Choroid plexus epithelial cell (primary cell): ENCODE results near the gene SEPTIN2.

Experiments
- DNase-seq: peaks from one replicate; pipeline ENCODE4 v3.0.0-alpha.2; 2010; ENCODE audit warnings: low read depth
- H3K4me3 ChIP-seq: 2 replicates; pipeline ENCODE4 v1.5.1; 2011; ENCODE audit warnings: low read depth, mild to moderate bottlenecking, control low read depth, low read length, moderate library complexity
- CTCF ChIP-seq: conservative IDR thresholded peaks from 2 replicates; pipeline ENCODE4 v1.5.1; 2011; ENCODE audit warnings: low read depth, mild to moderate bottlenecking, control low read depth, inconsistent platforms, low read length, moderate library complexity

Gene SEPTIN2

GRCh38 chr2:241354668-241355658, 39.2 kb downstream of the SEPTIN2 start:
- peak; percentile 12 for TF ChIP-seq CTCF
- peak overlapping the region; percentile 35 for H3K4me3 ChIP-seq
- peak; percentile 82 for DNase-seq

GRCh38 chr2:241355983-241356870, 40.5 kb downstream of the SEPTIN2 start, which contains the start of gene FARP2:
Gene FARP2 (plus strand): TSS chr2:241356285. CDS start chr2:241373108, 16,823 bp downstream.
- no peak for TF ChIP-seq CTCF
- peak; percentile 99 for DNase-seq
- peak within 1 kb of the TSS; percentile 79 for H3K4me3 ChIP-seq

- TF ChIP-seq CTCF: no peak
- H3K4me3 ChIP-seq: peak overlapping the region; percentile 79
- no peak for DNase-seq
These were observed 41.1 kb downstream of the SEPTIN2 start for GRCh38 chr2:241356871-241357260.

- peak overlapping the region; percentile 79 for H3K4me3 ChIP-seq
- TF ChIP-seq CTCF: no peak
- no peak for DNase-seq
These were observed 41.8 kb downstream of the SEPTIN2 start for GRCh38 chr2:241357531-241357930.

GRCh38 chr2:241358470-241358869, 42.7 kb downstream of the SEPTIN2 start:
- no peak for TF ChIP-seq CTCF
- no peak for DNase-seq

GRCh38 chr2:241359481-241360045, 43.8 kb downstream of the SEPTIN2 start:
- no peak overlapping the region for H3K4me3 ChIP-seq
- no peak for TF ChIP-seq CTCF
- no peak for DNase-seq

More at GRCh38 chr2:241358470-241358869, 42.7 kb downstream of the SEPTIN2 start:
- H3K4me3 ChIP-seq: no peak overlapping the region
